Astrocyte of the spinal cord (primary cell): ENCODE measurements around the gene CACNB2.

Source experiments
- DNase-seq: peaks from one replicate; pipeline ENCODE4 v3.0.0; 2011; ENCODE audit warnings: low read depth, low spot score
- H3K4me3 ChIP-seq: 2 replicates; pipeline ENCODE4 v1.5.1; 2011; ENCODE audit warnings: low read depth, mild to moderate bottlenecking, low read length, moderate library complexity
- CTCF ChIP-seq: IDR thresholded peaks from 2 replicates; pipeline ENCODE4 v1.5.1; 2012; ENCODE audit warnings: low read depth, mild to moderate bottlenecking, low read length, inconsistent platforms
- in situ Hi-C: cut with HindIII; loops from 2 replicates; pipeline ENCODE4 v1.10.0; 2017; ENCODE audit warnings: low sequenced_read_pairs

CACNB2 gene

DNA sequence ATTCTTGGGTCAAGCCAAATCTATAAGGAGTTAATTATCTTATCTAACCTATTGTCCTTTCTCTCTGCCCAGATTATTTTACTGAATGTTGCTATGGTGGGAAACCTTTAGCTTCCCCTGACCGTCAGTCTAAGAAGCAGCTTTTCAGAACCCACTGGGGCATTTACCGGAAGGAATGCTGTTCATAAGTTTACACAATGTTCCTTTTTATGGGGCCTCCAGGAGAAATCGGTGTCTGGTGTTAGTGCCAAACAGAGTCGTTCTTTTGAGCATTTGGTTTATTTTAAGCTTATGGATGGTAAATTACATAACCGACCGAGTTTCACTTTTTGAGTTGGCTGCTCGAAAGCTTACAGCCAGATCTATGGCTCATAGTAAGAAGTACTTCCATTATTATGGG lies 111.9 kb downstream of the CACNB2 start:
- in situ Hi-C loops, result no loop called here
- no peak for TF ChIP-seq CTCF
- no peak for DNase-seq
- no peak overlapping the region for H3K4me3 ChIP-seq

DNA sequence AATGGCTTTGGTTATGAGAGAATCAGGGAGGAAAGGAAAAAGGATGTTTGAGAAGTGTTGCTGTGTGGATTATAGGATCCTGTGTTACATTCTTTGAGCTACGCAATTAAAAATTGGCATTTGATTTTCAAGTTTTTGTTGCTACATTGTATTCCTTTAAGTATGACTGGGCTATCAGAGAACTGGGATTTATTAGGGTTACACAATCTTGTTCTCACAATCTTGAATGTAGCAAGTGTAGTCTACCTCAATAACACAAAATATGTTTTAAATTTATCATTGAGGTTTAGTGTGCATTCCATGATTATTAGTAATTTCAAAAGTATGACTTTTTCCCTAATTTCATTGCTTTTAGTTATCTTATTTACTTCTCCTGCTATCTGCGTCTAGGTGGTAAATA lies 113.9 kb downstream of the CACNB2 start:
- in situ Hi-C loops, result no loop called here
- no peak overlapping the region for H3K4me3 ChIP-seq
- no peak for TF ChIP-seq CTCF
- no peak for DNase-seq

DNA sequence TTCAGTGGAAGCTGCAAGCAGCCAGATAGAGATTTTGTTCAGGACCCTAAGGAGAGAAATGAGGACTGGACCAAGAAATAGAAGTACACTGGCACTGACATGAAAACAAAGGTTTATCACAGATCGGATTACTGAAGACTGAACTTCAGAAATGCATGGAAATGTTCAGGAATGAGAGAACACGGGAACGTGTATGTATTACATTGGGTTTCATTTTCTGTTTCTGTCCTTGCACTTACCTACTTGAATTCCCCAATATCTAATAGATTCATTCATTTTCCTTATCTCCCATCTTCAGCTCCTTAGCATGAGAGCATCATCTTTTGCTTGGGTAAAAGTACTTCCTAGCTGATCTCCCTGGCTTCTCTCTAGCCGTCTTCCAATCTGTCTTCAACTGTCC lies 114.5 kb downstream of the CACNB2 start:
- in situ Hi-C loops, result no loop called here
- no peak for DNase-seq
- no peak for TF ChIP-seq CTCF
- no peak overlapping the region for H3K4me3 ChIP-seq

- no peak overlapping the region for H3K4me3 ChIP-seq
- no peak for DNase-seq
- no peak for TF ChIP-seq CTCF
- in situ Hi-C loops, result no loop called here
Observed at GRCh38 chr10:18260310-18260922, 120.2 kb downstream of the CACNB2 start.

DNA sequence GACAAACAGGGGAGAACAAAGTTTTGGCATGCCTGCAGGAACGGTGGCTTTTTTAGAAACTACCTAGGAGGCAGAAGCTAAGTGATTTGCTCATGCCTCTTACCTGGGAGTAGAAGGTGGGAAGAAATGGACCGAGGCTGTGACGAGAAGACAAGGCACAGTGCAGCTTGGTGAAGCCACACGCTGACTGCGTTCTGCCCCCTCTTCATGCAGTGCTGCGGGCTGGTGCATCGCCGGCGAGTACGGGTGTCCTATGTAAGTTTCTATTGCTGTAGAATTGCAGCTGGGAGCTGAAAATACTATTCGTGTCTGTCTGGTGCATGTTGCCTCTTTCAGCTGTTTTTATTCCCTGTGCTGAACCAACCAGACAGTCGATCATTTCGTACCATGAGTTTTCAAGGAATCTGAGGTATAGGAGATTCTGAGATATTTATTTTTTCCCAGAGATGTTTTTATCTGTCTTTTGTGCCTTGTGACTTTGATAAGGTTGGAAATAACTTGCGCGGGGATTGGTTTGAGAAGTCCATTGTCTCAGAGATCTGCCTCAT lies 120.9 kb downstream of the CACNB2 start:
- in situ Hi-C loops, result no loop called here

DNA sequence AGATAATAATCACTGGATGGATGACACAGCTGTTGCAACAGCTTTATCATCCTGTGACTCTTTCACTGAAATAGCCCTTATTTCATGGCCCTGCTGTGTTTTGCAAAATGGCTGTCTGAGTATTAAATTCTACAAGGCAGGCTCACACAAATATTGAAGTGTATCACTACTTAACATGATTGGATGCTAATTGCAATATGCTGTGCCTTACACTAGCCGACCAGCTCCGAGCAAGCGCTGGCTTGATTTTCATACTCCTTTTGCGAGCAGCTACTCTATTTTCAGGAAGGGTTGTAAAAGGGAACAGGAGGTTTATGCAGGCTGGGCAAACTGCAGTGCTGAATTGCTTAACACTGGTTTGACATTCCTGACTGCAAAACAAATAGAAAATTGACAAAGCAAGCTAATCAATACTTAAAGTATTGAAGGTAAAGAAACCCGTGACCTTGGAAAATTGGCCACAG lies 121.6 kb downstream of the CACNB2 start:
- in situ Hi-C loops, result no loop called here
- no peak for TF ChIP-seq CTCF
- no peak for DNase-seq
- no peak overlapping the region for H3K4me3 ChIP-seq

More for the DNA sequence above, 120.9 kb downstream of the CACNB2 start:
- no peak for TF ChIP-seq CTCF
- DNase-seq, result no peak
- no peak overlapping the region for H3K4me3 ChIP-seq
